ENCODE results near the gene CLDN6. TPM values are rescaled to one million over a fixed set of nuclear protein-coding genes. Genes with fewer than 3 reads are reported as not detected.

CLDN6 gene
- total and polyA plus RNA-seq, 2 of the 13 experiments (the other 11 are each of a cell fraction or from before 2014, with no cell fraction given): 5.9 to 7.6 TPM

DNA sequence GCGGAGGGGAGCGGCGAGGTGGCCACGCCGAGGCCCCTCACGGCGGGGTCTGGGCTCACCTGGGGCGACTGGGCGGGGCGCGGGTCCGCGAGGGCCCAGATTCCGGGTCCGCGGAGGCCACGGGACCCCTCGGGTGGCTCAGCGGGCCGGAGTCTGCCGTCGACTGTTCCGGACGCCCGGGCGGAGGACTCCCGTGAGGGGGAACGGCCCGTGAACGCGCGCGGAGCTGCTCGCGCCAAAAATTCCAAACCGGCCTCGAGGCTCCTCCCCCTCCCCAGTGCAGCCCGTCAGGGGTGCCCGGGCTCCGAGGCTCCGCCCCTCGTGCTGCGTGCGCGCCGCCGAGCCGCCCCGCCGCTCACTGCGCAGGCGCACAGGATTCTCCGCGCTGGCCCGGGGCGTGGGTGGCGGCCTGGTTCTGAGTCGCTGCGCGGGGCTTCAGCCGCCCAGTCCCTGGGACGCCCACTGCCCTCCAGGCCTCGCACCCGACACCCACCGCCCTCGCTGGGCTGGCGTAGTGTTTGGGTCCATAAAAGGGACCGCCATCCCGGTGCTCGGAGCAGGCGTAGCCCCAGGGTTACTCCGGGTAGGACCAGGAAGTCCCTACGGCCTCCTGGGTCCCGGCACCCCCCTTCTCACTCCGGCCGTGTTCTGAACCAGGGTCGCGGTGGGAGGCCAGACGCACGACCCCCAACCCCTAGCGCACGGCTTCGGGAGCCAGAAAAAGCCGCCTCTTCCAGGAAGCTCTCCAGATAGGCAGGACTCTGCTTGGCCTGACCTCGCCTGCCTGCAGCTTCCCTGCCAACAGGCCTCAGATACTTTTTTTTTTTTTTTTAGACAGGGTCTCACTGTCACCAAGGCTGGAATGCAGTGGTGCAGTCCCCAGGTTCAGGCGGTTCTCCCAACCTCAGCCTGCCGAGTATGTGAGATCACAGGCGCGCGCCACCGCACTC, 37.5 kb downstream of the CLDN6 start, which contains the start of gene PKMYT1 (continued):
- TF ChIP-seq IRF2 (CRISPR knock-in tag; IDR thresholded peaks at IDR 0.05): peak; percentile 53; the same call in 1 of the 2 replicates
- no peak for TF ChIP-seq STAT5B (CRISPR knock-in tag; IDR thresholded peaks at IDR 0.05)
- TF ChIP-seq, protein P1, sequence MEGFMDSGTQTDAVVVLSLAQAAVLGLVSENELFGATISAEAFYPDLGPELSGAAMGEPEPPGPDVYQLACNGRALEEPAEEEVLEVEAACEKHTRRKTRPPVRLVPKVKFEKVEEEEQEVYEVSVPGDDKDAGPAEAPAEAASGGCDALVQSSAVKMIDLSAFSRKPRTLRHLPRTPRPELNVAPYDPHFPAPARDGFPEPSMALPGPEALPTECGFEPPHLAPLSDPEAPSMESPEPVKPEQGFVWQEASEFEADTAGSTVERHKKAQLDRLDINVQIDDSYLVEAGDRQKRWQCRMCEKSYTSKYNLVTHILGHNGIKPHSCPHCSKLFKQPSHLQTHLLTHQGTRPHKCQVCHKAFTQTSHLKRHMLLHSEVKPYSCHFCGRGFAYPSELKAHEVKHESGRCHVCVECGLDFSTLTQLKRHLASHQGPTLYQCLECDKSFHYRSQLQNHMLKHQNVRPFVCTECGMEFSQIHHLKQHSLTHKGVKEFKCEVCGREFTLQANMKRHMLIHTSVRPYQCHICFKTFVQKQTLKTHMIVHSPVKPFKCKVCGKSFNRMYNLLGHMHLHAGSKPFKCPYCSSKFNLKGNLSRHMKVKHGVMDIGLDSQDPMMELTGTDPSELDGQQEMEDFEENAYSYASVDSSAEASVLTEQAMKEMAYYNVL (CRISPR knock-in tag; IDR thresholded peaks at IDR 0.05; ENCODE audit: borderline replicate concordance): peak; percentile 39; the same call in 1 of the 2 replicates
- no peak for TF ChIP-seq ZNF557 (CRISPR knock-in tag; IDR thresholded peaks at IDR 0.05)
- TF ChIP-seq, protein P2, sequence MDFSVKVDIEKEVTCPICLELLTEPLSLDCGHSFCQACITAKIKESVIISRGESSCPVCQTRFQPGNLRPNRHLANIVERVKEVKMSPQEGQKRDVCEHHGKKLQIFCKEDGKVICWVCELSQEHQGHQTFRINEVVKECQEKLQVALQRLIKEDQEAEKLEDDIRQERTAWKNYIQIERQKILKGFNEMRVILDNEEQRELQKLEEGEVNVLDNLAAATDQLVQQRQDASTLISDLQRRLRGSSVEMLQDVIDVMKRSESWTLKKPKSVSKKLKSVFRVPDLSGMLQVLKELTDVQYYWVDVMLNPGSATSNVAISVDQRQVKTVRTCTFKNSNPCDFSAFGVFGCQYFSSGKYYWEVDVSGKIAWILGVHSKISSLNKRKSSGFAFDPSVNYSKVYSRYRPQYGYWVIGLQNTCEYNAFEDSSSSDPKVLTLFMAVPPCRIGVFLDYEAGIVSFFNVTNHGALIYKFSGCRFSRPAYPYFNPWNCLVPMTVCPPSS (IDR thresholded peaks at IDR 0.05): no peak
- no peak for TF ChIP-seq GPN1 (CRISPR knock-in tag; IDR thresholded peaks at IDR 0.05; ENCODE audit: borderline replicate concordance)
- TF ChIP-seq ELF1 (CRISPR knock-in tag; IDR thresholded peaks at IDR 0.05): peak; percentile 68
- TF ChIP-seq ZNF781 (CRISPR knock-in tag; IDR thresholded peaks at IDR 0.05; ENCODE audit: borderline replicate concordance, not compliant biosample characterization): no peak
- TF ChIP-seq BRCA1 (CRISPR knock-in tag; IDR thresholded peaks at IDR 0.05): no peak; the same call in 1 of the 2 replicates
- TF ChIP-seq, protein P3, sequence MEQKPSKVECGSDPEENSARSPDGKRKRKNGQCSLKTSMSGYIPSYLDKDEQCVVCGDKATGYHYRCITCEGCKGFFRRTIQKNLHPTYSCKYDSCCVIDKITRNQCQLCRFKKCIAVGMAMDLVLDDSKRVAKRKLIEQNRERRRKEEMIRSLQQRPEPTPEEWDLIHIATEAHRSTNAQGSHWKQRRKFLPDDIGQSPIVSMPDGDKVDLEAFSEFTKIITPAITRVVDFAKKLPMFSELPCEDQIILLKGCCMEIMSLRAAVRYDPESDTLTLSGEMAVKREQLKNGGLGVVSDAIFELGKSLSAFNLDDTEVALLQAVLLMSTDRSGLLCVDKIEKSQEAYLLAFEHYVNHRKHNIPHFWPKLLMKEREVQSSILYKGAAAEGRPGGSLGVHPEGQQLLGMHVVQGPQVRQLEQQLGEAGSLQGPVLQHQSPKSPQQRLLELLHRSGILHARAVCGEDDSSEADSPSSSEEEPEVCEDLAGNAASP (CRISPR knock-in tag; IDR thresholded peaks at IDR 0.05; ENCODE audit: borderline replicate concordance): no peak
- TF ChIP-seq XBP1 (CRISPR knock-in tag; IDR thresholded peaks at IDR 0.05): no peak
- TF ChIP-seq ASH2L (IDR thresholded peaks at IDR 0.05; ENCODE audit: insufficient read length, low read depth, low read length): no peak
- no peak for TF ChIP-seq FOSL1 (CRISPR knock-in tag; IDR thresholded peaks at IDR 0.05; ENCODE audit: borderline replicate concordance)
- TF ChIP-seq ZNF766 (CRISPR knock-in tag; IDR thresholded peaks at IDR 0.05; ENCODE audit: borderline replicate concordance): no peak
- TF ChIP-seq KDM5A (IDR thresholded peaks at IDR 0.05; ENCODE audit: borderline replicate concordance, low read length): no peak; the same call in 1 of the 2 replicates
- peak; percentile 95 for TF ChIP-seq ZFY (CRISPR knock-in tag; IDR thresholded peaks at IDR 0.05)
- TF ChIP-seq GATA4 (IDR thresholded peaks at IDR 0.05; ENCODE audit: borderline replicate concordance, low read depth): 0 out of 2 replicates have a peak, but pooled peaks have one; percentile 34
- TF ChIP-seq XRCC5 (optimal IDR thresholded peaks at IDR 0.05; ENCODE audit: low read length): no peak
- TF ChIP-seq, protein P4, sequence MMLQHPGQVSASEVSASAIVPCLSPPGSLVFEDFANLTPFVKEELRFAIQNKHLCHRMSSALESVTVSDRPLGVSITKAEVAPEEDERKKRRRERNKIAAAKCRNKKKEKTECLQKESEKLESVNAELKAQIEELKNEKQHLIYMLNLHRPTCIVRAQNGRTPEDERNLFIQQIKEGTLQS (CRISPR knock-in tag; IDR thresholded peaks at IDR 0.05): peak; percentile 7; the same call in 1 of the 2 replicates
- TF ChIP-seq, protein P5, sequence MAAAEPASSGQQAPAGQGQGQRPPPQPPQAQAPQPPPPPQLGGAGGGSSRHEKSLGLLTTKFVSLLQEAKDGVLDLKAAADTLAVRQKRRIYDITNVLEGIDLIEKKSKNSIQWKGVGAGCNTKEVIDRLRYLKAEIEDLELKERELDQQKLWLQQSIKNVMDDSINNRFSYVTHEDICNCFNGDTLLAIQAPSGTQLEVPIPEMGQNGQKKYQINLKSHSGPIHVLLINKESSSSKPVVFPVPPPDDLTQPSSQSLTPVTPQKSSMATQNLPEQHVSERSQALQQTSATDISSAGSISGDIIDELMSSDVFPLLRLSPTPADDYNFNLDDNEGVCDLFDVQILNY (CRISPR knock-in tag; conservative IDR thresholded peaks at IDR 0.05): peak; percentile 78
- peak; percentile 53; the same call in 1 of the 2 replicates for TF ChIP-seq ZSCAN29 (CRISPR knock-in tag; conservative IDR thresholded peaks at IDR 0.05)
- TF ChIP-seq ZFP90 (CRISPR knock-in tag; IDR thresholded peaks at IDR 0.05; ENCODE audit: borderline replicate concordance): no peak
- no peak for TF ChIP-seq DNMT3B (CRISPR knock-in tag; conservative IDR thresholded peaks at IDR 0.05)
- no peak for TF ChIP-seq SP5 (CRISPR knock-in tag; IDR thresholded peaks at IDR 0.05; ENCODE audit: borderline replicate concordance, low read depth)
